AG10803 (cell line): Measurements from ENCODE around the gene ACOXL.

Experiments
- DNase-seq: peaks from one replicate; pipeline ENCODE4 v3.0.0; 2010; ENCODE audit warnings: low read depth
- H3K4me3 ChIP-seq: 2 replicates; pipeline ENCODE4 v1.5.1; 2011; ENCODE audit warnings: mild to moderate bottlenecking, low read length, control low read depth
- CTCF ChIP-seq: conservative IDR thresholded peaks from 2 replicates; pipeline ENCODE4 v1.5.1; 2011; ENCODE audit warnings: mild to moderate bottlenecking, low read length, control low read depth, inconsistent platforms

ACOXL gene

GRCh38 chr2:111029181-111029927 lies 297.0 kb downstream of the ACOXL start:
- no peak for DNase-seq

GRCh38 chr2:111030260-111030891 lies 298.0 kb downstream of the ACOXL start:
- DNase-seq = no peak
- TF ChIP-seq CTCF = no peak
- H3K4me3 ChIP-seq = no peak overlapping the region

More at GRCh38 chr2:111029181-111029927, 297.0 kb downstream of the ACOXL start:
- no peak overlapping the region for H3K4me3 ChIP-seq
- no peak for TF ChIP-seq CTCF

GRCh38 chr2:111030945-111031344 lies 298.6 kb downstream of the ACOXL start:
- no peak overlapping the region for H3K4me3 ChIP-seq
- TF ChIP-seq CTCF = no peak
- DNase-seq = no peak

GRCh38 chr2:111031546-111032478 lies 299.4 kb downstream of the ACOXL start:
- no peak for TF ChIP-seq CTCF
- H3K4me3 ChIP-seq = no peak overlapping the region
- no peak for DNase-seq

GRCh38 chr2:111032721-111033429 lies 300.5 kb downstream of the ACOXL start:
- no peak for DNase-seq
- no peak for TF ChIP-seq CTCF
- no peak overlapping the region for H3K4me3 ChIP-seq

GRCh38 chr2:111034146-111034545 lies 301.8 kb downstream of the ACOXL start:
- TF ChIP-seq CTCF = no peak
- H3K4me3 ChIP-seq = no peak overlapping the region
- no peak for DNase-seq
